DMS53 (cell line): Measurements from ENCODE around the gene CNTN4.
A peak's percentile ranks its signal among the peaks of the same experiment; 100 is the strongest.
"Not testable (repeated sequence)": the region's sequence is repeated elsewhere in the genome, so short reads cannot be mapped to it uniquely, and the experiment has no call there.

ENCODE experiments used
- DNase-seq: peaks from one replicate; lab custom pipeline; 2025; lab: John Stamatoyannopoulos, UW

Gene CNTN4

GRCh38 chr3:2916640-2917039, 818.0 kb downstream of the CNTN4 start:
- not testable (repeated sequence) for DNase-seq

- no peak for DNase-seq
These were observed 821.4 kb downstream of the CNTN4 start for GRCh38 chr3:2920103-2920502.

GRCh38 chr3:2921452-2921851, 822.8 kb downstream of the CNTN4 start:
- no peak for DNase-seq

GRCh38 chr3:2921903-2922302, 823.2 kb downstream of the CNTN4 start:
- DNase-seq: peak; percentile 42

GRCh38 chr3:2923390-2923789, 824.7 kb downstream of the CNTN4 start:
- DNase-seq: peak; percentile 0

DNA sequence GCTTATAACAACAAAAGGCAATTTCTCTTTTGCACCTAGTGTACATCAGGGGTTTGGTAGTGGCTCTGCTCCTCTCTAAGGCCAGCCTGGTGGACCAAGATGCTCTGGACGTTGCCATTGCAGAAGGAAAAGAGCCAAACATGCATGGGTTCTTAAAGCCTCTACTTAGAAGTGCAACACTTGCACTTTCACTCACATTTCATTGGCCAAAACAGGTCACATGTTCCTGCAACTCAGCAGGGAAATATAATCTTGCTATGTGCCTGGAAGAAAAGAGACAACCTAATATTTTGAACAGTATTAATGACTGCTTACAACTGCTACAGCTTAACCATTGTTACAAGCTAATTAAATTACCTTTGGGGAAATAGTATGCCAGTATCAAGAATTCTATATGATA, 828.6 kb downstream of the CNTN4 start:
- DNase-seq: no peak

- no peak for DNase-seq
These were observed 830.9 kb downstream of the CNTN4 start for GRCh38 chr3:2929574-2929973.

- no peak for DNase-seq
These were observed 832.6 kb downstream of the CNTN4 start for GRCh38 chr3:2931265-2931664.

DNA sequence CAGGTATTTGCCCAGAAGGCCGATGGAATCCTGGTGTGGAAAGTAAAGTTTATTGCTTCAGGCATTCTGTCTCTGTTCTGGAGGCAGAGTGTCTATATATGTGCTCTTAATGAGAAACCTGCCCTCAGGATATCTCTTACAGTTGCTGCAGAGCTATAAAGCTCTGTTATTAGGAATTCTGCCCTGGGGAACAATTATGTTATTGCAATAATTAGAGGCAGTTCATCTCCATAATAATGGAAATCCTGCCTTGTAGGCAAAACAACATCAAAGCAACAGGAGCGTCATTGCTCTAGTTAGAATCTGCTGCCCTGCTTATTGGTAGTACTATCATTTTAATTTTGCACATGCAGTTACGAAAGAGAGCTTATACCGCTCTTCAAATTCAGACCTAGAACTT, 835.9 kb downstream of the CNTN4 start:
- DNase-seq: no peak

DNA sequence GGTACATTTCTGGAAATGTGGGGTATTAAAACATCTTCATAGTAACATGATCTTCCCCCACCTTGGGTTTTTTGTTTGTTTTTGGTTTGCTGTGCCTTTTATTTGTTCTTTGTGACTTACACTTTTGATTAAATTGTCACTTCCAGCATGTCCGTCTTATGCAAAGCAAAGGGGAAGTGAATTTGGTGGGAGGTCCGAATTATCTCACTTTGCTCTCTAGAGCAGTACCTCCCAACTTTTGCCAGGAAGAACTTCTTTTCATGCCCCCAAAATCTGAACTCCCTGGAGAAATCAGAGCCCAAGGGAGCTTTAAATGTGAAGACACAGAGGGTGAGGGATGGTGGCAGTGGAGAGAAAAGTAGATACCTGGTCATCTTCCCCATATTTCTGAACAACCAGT, 838.4 kb downstream of the CNTN4 start:
- no peak for DNase-seq

DNA sequence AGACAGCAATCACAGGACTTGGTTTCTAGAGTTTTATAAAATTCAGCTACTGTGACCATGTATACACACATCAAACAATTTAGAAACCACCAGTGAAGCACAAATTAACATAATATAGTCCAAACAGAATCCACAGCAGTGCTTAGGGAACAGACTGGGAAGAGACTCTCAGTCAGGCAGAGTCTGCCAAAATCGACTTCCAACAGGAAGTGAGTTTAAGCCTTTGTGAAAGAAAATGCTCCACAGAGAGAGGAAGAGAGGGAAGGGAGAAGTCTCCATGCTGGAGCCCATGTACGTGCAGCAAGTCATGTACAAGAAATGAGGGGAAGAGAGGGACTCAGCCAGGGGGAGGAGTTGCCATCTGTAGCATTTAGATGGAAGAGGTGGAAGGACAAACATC, 838.9 kb downstream of the CNTN4 start:
- DNase-seq: no peak

DNA sequence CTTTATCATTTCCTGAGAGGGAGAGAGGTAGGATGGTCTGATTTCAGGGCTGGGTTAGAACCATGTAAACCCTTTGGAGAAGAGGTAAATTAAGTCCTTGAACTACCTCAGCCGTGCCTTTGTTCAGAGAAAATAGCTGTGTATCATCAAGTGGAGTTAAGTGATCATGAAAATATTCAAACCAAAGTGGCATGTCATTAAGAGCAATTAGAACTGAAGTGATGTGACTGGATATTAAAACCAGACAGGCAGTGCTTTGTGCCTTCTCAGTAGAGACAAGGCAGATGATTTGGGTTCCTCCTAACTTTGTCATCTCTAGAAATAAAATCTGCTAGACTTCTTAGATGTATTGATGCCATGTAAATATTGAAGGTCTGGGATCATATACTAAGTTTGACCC, 840.0 kb downstream of the CNTN4 start:
- no peak for DNase-seq

DNA sequence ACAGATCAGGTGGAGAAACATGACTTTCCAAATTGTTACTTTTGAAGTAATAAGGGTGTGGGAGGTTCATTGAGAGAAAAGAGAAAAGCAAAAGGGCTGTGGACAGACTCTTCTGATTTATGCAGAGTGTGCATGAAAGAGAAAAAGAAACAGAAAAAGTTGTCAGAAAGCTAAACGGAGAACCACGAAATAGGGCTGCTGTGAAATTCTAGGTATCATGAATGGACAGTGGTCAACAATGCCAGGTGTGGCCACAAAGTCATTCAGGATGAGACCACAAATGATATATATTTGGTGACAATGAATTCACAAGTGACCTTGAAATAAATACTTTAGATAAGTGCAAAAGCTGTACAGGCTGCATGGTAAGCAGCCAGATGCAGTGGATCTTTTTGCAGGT, 841.4 kb downstream of the CNTN4 start:
- DNase-seq: no peak

- DNase-seq: no peak
These were observed 846.0 kb downstream of the CNTN4 start for GRCh38 chr3:2944628-2945027.

DNA sequence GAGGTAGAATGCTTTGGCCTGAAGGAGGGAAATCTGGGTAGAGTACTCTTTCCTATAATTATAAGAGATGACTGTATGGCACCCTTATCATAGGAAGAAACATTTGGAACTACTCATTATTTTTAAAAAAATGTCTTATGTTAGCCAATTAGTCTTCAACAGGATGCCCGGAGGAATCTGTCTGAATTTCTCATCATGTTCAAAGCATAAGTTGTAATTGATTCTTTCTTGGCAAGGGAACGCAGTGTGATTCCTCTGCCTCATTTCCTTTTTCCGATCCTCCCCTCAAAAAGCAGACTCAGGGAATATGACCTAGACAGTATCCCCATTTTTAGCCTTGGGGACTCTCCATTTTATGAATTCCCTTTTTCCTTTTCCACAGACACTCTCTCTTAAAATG, 846.5 kb downstream of the CNTN4 start:
- no peak for DNase-seq

- DNase-seq: no peak
These were observed 848.9 kb downstream of the CNTN4 start for GRCh38 chr3:2947536-2947935.

GRCh38 chr3:2948882-2949281, 850.2 kb downstream of the CNTN4 start:
- DNase-seq: no peak

DNA sequence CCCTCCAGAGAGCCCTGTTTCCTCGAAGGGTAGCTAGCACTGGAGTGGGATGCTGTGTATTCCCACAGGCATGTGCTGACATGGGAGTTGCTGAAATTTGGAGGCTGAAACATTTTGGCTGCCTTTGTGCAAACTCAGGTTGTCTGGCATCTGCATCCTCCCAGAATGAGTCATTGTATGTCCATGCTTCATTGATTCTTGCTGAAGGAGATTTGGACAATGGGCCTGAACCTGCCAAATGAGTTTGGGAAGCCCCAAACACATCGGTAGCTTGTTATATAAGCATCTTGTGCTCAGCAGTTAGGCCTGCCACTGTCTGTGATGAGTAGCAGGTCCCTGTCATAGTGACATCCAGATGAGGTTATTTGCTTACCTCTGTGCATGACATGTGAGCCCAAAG, 851.5 kb downstream of the CNTN4 start:
- no peak for DNase-seq

GRCh38 chr3:2957115-2957514, 858.4 kb downstream of the CNTN4 start:
- DNase-seq: no peak

DNA sequence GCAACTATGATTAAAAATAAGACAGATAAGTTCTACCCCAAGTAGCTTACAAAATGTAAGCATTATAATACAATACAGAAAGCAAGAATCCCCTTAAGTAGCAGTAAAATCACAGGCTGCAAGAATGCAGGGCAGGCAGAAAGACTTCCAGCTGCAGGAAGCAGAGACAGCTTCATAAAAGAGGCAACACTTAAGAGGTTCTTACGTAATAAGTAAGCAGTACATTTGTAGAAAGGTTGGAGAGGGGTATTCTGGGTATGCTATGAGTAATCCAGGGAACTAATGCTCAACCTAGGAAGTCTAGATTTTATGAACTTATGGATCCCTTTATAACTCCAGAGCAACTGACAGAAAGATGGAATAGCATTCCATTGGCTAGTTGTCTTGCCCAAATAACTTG, 859.9 kb downstream of the CNTN4 start:
- peak; percentile 40 for DNase-seq

DNA sequence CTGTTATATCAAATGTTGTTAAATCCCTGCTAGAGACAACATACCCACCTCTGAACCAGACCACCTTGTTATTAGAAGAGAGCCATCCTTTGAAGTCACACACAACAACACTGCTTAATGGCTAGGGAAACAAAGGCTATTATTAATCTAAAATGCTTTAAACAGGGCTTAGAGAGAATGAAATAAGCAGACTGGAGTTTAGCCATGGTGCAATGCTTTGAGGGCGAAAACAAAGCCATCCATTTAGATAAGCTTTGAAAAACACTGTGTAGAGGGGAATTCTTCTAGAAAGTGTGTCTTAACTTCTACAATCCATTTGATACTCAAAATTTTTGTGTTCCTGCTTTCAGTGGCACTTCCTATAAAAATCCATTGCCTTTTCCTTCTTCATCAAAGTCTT, 862.9 kb downstream of the CNTN4 start:
- DNase-seq: no peak

DNA sequence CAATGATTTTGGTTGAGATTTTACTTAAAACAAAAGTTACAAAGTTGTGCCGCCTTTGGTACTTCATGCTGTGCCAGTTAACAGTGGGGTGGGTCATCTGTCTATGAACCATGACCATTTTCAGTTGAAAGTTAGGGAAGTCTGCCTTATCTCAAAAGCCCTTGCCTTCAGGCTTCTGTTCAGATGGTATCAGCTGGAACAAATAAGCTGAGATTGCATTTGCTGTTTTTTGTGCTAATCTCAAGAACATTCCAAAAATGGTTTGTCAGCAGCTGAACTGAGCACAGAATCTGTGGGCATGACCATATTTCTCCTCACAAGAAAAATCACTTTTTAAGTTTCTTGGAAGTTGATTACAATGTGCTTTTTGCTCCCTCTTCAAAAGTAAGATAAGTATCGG, 869.2 kb downstream of the CNTN4 start:
- DNase-seq: no peak

- DNase-seq: no peak
These were observed 869.8 kb downstream of the CNTN4 start for GRCh38 chr3:2968475-2968874.

- no peak for DNase-seq
These were observed 877.5 kb downstream of the CNTN4 start for GRCh38 chr3:2976212-2976611.

- DNase-seq: no peak
These were observed 878.1 kb downstream of the CNTN4 start for GRCh38 chr3:2976796-2977195.
